ENCODE measurements around the gene ALAS1.
A peak's percentile ranks its signal among the peaks of the same experiment; 100 is the strongest.
"Not testable (repeated sequence)": the region's sequence is repeated elsewhere in the genome, so short reads cannot be mapped to it uniquely, and the experiment has no call there.

Gene ALAS1

GRCh38 chr3:52197842-52198625 is at the start of gene ALAS1:
Gene ALAS1, plus strand, starts transcription at chr3:52198160. Its CDS starts 1,082 bp downstream, at chr3:52199242.
- TF ChIP-seq, protein P1, sequence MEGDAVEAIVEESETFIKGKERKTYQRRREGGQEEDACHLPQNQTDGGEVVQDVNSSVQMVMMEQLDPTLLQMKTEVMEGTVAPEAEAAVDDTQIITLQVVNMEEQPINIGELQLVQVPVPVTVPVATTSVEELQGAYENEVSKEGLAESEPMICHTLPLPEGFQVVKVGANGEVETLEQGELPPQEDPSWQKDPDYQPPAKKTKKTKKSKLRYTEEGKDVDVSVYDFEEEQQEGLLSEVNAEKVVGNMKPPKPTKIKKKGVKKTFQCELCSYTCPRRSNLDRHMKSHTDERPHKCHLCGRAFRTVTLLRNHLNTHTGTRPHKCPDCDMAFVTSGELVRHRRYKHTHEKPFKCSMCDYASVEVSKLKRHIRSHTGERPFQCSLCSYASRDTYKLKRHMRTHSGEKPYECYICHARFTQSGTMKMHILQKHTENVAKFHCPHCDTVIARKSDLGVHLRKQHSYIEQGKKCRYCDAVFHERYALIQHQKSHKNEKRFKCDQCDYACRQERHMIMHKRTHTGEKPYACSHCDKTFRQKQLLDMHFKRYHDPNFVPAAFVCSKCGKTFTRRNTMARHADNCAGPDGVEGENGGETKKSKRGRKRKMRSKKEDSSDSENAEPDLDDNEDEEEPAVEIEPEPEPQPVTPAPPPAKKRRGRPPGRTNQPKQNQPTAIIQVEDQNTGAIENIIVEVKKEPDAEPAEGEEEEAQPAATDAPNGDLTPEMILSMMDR (IDR thresholded peaks at IDR 0.05; ENCODE audit: low read depth, low read length), result peak; percentile 8
- H3K4me3 ChIP-seq (ENCODE audit: low read depth, low read length), result peak within 1 kb of the TSS; percentile 90
- DNase-seq (ENCODE audit: low read depth, low spot score), result peak; percentile 88
- in situ Hi-C loops (cut with HindIII; ENCODE audit: low sequenced_read_pairs), result no loop called here

DNA sequence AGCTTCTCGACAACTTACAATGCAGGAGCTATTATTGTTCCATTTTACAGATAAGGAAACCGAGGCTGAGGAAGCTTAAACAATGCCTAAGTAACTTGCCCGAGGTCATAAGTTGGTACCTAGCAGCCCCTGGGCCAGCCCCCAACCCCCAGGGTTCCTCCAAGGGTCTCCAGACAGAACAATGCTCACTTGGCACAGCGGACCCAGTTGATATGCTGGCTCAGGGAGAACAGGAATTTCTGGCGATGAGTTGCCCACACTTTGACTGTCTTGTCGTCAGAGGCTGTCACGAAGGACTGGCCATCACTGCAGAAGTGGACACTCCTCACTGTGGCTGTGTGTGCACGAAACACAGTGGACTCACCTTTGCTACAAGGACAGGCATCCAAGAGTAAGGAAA is 48.9 kb upstream of the ALAS1 start:
- in situ Hi-C loops (cut with HindIII; ENCODE audit: low sequenced_read_pairs), result no loop called here
- H3K4me3 ChIP-seq (ENCODE audit: low read depth, low read length), result no peak overlapping the region
- no peak for DNase-seq (ENCODE audit: low read depth, low spot score)
- TF ChIP-seq, protein P1 (IDR thresholded peaks at IDR 0.05; ENCODE audit: low read depth, low read length), result no peak

DNA sequence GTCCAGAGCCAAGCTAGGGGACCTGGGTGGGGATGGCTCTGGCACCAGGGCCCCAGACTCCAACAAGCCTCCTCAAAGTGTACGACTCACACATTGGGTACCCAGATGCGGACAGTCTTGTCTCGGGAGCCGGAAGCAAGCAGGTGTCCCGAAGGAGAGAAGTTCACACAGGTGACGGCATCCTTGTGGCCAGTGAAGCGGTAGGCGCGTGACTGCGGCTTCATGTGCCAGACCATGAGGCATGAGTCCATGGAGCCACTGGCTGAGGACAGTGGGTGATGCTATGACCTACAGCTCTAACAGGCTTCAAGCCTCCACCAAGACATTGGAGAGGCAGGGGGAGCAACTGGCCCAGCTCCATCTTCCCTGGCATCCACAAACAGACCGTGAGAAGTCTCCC is 48.2 kb upstream of the ALAS1 start:
- DNase-seq (ENCODE audit: low read depth, low spot score), result no peak
- TF ChIP-seq, protein P1 (IDR thresholded peaks at IDR 0.05; ENCODE audit: low read depth, low read length), result no peak
- in situ Hi-C loops (cut with HindIII; ENCODE audit: low sequenced_read_pairs), result no loop called here
- H3K4me3 ChIP-seq (ENCODE audit: low read depth, low read length), result no peak overlapping the region

DNA sequence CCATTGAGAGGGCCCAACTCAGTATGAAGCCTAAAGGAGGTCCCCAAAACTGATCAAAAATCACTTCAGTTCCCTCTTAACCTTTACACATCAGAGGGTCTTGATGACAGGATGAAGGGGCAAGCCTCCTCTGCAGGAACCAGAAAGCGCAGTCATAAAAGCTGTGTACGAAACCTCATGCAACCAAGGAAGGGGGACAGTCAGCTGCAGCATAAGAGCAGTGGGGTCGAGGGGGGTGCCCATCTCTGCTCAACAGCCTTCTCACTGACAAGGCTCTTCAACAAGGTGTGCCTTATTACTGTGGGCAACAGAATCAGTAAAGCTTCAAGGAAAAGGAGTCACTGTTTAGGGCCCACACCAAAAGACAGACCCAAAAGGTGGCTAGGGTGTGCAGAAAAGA is 47.6 kb upstream of the ALAS1 start:
- TF ChIP-seq, protein P1 (IDR thresholded peaks at IDR 0.05; ENCODE audit: low read depth, low read length), result no peak
- no peak for DNase-seq (ENCODE audit: low read depth, low spot score)
- H3K4me3 ChIP-seq (ENCODE audit: low read depth, low read length), result no peak overlapping the region
- in situ Hi-C loops (cut with HindIII; ENCODE audit: low sequenced_read_pairs), result no loop called here

DNA sequence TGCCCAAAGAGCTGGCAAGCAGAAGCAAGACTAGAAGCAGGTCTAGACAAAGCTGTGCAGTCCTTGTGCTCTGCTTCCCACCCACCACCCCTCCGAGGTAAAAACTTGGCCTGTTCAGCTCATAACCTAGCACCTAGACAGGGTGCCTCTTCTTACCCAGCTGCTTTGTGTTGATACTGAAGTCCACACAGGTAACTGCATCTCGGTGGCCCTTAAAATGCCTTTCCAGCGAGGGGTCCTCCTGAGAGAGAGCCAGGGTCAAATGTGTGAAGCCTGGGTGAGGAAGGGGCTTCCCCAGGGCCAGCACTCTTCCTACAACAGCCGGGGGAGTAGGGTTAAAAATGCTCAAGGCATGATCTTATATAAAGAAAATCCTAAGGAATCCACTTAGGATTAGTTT is 47.1 kb upstream of the ALAS1 start:
- TF ChIP-seq, protein P1 (IDR thresholded peaks at IDR 0.05; ENCODE audit: low read depth, low read length), result no peak
- H3K4me3 ChIP-seq (ENCODE audit: low read depth, low read length), result no peak overlapping the region
- in situ Hi-C loops (cut with HindIII; ENCODE audit: low sequenced_read_pairs), result no loop called here
- no peak for DNase-seq (ENCODE audit: low read depth, low spot score)

DNA sequence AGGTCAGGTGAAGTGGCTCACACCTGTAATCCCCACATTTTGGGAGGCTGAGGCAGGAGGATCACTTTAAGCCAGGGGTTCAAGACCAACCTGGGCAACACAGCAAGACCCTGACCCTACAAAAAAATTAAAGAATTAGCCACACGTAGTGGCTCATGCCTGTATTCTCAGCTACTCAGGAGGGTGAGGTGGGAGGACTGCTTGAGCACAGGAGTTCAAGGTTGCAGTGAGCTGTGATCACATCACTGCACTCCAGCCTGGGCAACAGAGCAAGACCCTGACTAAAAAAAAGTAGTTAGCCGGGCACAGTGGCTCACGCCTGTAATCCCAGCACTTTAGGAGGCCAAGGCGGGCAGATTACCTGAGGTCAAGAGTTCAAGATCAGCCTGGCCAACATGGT is 46.0 kb upstream of the ALAS1 start:
- DNase-seq (ENCODE audit: low read depth, low spot score); in situ Hi-C loops (cut with HindIII; ENCODE audit: low sequenced_read_pairs); H3K4me3 ChIP-seq (ENCODE audit: low read depth, low read length): not testable (repeated sequence)

- in situ Hi-C loops (cut with HindIII; ENCODE audit: low sequenced_read_pairs), result no loop called here
- TF ChIP-seq, protein P1 (IDR thresholded peaks at IDR 0.05; ENCODE audit: low read depth, low read length), result no peak
Observed at GRCh38 chr3:52153389-52154096, 44.4 kb upstream of the ALAS1 start.

More at GRCh38 chr3:52153389-52154096, 44.4 kb upstream of the ALAS1 start:
- DNase-seq (ENCODE audit: low read depth, low spot score), result no peak
- H3K4me3 ChIP-seq (ENCODE audit: low read depth, low read length), result peak overlapping the region; percentile 77
